ENCODE data around the gene ADRA2C.

The ADRA2C gene

DNA sequence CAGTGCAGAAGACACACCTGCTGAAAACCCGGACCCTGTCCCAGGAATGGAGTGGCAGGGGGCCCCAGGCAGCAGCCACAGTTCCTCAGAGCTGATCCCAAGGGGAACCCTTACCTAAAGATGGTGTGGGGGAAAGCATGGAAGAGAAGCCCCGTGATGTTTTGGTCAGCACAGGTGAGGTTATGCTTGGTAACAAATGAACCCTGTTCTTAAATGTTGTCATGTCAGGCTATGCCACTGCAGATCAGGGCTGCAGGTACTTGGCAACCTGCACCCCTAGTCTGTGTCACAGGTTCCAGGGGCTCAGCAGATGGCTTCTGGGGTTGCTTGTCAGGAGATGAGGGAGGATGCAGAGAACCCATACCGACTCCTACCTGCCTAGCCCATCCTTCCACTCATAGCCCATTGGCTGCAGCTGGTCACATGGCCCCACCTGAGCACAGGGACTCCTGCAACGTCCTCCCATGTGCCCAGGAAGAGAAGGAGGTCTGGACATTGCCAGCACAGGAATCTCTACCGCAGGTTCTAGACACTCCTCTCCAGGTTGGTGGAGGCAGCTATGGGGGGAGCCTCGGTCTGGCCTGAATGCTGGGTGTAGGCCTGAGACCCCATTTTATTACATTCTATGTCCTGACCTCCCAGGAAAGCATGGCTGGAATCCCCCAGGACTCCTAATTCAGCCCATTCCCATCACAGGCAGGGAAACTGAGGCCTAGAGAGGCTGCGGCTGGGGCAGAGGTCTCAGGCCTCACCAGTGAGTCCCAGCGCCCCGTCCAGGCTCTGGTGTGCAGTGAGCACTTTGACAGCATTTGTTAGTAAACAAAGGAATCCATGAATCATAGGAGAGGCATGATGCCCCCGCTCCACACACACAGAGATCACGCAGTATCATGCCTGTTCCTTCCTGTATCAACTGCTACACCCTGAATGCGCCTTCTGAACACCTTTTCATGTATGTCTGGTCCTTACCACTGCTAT lies 51.1 kb downstream of the ADRA2C start:
- DNase-seq, result no peak
